Measurements from ENCODE around the gene HGS.

DNA sequence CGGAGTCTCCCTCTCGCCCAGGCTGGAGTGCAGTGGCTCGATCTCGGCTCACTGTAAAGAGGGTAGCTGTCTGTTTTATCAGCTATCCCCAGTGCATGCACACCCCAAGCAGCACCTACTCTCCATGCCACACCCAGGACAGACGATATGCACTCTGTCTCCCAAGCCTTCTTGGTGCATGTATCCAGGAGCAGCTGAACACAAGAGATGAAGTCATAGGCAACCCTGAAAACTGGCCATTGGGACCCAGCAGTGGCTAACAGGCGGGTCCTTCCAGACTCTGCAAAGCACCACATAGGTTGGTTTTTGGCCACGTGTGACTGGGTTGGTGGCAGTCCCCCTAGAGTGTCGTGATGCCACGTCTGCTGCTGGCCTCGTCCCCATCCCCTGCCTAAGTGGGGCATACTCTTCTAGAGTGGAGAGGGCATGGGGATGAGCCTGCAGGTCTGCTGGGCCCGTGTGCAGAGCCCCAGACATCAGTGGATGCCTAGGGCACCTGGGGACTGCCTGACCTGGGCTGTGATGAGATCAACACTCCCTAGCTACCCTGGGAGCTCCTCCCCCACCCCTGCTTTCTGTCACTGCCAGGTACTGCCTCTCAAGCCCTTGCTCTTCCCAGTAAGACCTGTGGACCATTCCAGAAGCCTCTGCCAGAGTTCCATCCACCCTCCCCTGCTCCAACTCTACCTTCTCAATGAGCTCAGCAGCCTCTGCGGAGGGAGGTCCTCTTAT is 36.8 kb upstream of the HGS start:
- TF ChIP-seq, protein P1, sequence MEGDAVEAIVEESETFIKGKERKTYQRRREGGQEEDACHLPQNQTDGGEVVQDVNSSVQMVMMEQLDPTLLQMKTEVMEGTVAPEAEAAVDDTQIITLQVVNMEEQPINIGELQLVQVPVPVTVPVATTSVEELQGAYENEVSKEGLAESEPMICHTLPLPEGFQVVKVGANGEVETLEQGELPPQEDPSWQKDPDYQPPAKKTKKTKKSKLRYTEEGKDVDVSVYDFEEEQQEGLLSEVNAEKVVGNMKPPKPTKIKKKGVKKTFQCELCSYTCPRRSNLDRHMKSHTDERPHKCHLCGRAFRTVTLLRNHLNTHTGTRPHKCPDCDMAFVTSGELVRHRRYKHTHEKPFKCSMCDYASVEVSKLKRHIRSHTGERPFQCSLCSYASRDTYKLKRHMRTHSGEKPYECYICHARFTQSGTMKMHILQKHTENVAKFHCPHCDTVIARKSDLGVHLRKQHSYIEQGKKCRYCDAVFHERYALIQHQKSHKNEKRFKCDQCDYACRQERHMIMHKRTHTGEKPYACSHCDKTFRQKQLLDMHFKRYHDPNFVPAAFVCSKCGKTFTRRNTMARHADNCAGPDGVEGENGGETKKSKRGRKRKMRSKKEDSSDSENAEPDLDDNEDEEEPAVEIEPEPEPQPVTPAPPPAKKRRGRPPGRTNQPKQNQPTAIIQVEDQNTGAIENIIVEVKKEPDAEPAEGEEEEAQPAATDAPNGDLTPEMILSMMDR (IDR thresholded peaks at IDR 0.05) = no peak
- no peak for TF ChIP-seq POLR2A (IDR thresholded peaks at IDR 0.05)

Data from thyroid gland (tissue), 4 donors.